Limb (tissue), 2 donors: ENCODE results near the gene LRRC41.
"Not testable (repeated sequence)": the region's sequence is repeated elsewhere in the genome, so short reads cannot be mapped to it uniquely, and the experiment has no call there.

Source experiments
- DNase-seq, 2 donors: peaks; one replicate each; pipeline ENCODE4 v3.0.0-alpha.2; 2016; ENCODE audit errors: extremely low spot score in 2 of 2

LRRC41 gene

DNA sequence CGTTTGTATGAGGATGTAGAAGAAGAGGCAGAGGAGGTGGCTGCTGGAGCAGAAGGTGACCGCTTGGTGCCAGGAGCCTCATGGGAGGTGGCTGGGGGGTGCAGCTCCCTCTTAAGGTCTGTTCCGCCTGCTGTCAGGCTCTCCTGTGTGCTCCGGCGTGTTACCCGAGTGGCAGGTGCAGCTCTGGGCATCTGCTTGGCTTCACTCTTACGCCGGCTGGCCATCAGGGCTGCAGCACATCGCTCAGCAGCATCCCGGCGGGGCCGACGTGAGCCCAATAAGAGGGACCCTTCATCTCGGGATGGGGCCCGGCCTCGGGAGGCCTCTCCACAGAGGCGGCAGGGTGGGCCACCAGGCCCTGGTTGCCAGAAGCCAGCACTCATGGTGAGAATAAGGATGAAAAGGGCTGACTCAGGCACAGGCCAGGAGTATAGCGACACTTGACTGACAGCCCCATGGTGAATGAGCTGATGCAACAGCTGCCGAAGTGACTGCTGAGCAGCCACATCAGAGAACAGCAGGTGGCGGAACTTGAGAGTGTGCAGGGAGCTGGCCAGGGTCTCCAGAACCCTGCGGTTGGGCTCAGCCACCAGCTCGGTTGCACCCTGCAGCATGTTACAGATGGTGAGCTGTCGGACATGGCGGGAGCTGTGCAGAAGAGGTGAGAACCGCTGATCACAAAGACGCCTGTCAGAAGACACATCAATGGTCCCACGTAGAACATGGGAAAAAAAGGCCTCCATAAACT, 17.5 kb downstream of the LRRC41 start:
- peak; percentile 46 to 49 for DNase-seq

DNA sequence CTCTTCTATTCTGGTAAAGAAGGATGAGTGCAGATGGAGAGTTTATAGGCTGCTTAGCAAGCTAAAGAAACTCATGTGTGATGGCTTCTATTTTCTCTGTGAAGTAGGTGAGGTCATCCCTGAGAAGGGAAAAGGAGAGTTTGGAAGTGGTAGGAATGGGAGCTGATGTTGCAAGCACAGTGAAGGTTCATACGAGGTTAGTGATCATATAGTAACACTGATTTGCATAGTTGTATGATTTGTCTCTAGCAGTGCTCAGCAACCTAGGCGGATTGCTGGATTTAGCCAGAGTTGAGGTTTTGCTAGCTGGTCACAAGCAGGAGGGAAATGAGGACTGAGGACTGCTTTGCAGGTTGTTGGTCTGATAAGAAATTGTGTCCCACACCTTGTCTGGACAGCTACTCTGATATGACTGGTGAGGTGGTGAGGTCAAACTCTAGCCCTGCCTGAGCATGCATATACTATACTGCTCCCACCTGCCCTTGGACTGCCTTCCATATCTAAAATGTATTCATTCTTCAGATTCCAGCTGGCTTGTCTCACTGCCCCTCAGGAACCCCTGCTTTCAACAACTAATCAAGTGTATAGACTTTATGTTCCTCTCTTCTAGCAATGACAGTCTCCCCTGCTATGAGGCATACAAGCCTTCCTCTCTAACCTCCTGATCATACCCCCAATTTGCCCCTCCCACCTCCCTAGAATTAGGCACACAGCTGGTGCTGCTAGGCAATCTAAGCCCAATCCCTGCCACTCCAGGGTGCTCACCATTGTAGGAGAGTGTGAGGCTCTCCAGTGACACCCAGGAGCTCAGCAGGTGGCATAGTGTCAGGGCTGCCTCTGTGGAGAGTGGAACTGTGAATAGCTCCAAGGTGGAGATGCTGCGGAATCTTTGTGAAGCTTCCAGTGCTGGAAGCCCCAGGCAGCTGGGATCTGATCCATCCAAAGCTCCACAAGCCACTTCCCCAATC, 18.5 kb downstream of the LRRC41 start:
- no peak for DNase-seq

DNA sequence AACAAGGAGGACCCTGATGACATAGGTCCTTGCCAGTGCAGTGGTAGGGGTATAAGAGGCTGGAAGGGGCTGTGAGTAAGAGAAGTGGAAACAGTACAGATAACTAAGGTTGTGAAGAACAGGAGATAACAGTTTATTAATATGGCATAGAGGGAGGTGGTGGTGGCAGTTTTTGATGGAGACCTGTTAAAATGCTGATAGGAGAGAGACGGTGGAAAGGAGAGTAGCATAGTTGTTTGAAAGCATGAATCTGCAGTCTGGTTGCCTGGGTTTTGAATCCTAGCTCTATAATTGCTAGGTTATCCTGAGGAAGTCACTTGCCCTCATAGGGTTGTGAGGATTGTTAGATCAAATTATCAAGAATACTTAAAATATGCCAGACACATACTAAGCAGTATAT, 19.4 kb downstream of the LRRC41 start:
- no peak for DNase-seq

DNA sequence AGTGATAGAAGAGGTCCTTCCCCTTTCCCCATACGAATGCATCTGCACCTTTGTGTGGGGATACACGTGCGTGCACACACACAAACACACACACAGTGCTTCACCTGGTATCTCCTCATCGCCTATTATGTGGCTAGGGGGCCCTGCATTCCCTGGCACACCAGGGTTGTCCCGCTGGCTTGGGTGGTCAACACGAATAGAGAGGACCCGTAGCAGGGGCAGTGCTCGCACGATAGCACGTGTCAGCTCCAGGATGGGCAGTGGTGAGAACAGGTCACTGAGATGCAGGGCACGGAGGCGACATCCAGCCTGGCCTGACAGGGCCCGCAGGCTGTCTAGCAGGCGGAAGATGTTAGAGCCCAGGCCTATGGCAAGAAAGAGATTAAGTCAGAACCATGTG, 22.4 kb downstream of the LRRC41 start:
- DNase-seq = no peak

DNA sequence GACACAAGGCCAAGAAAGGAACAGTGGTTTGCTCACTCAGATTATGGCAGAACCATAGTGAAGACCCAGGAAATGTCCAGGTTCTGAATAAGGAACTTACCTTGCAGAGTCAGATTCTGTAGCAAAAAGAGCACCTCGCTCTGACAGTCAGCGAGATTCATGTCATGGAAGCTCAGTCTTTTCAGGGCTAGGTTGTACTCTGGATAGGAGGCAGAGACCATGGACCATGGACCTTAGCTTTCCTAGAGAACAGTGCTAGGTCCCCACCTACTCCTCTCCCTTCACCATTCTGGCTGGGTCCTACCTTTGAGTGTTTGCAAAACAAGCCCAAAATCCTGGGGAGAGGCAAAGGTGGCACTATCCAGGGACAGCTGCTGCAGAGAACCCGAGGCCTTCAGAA, 23.3 kb downstream of the LRRC41 start:
- DNase-seq = no peak

DNA sequence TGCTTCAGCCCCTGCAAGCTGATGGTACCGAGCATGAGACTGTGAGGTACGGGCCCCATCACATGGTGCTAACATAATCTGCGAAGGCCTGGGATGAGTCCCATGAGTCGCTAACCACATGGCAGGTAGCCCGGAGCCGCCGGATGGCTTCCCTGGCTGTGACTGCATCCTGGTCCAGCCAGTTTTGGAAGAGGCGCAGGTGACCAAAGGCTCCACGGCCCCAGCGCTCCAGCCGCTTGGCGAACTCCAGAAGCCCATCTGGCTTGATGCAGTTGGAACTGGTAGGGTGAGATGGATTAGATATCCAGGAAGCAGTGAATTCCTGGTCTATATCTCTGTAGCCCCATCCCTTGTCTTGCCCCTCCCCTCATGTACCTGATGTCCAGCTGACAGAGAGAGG, 24.6 kb downstream of the LRRC41 start:
- DNase-seq = no peak

DNA sequence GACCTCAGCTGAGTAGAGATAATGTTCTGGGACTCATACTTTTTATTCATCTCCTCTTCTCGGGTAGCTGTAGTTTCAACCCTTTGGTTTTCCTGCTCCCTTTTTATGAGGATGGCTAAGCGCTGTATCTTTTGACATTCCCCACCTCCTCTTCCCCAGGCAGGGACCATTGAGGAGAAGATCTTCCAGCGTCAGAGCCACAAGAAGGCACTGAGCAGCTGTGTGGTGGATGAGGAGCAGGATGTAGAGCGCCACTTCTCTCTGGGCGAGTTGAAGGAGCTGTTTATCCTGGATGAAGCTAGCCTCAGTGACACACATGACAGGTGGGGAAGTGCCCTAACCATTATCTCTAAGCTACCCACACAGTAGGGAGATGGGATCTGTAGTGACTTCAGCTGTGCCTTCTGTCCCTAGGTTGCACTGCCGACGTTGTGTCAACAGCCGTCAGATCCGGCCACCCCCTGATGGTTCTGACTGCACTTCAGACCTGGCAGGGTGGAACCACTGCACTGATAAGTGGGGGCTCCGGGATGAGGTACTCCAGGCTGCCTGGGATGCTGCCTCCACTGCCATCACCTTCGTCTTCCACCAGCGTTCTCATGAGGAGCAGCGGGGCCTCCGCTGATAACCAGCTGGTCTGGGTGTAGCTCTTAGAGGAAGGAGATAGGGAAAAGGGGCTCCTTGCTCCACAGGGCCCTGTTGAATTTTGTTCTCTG, 25.6 kb downstream of the LRRC41 start:
- DNase-seq = no peak

DNA sequence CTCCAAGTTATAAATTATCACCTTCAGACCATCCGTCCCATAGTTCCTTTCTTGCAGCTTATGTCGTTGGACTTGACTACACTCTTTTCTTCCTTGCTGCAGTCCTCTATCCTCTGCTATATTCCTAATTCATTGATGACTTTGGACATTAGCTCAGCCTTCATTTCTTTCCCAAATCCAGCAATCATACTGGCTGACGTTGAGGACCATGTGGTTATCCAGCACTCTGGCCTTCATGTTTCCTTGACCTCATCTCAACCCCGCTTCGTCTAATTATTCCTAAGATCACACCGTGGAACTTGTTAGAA, 28.4 kb downstream of the LRRC41 start:
- DNase-seq = no peak

DNA sequence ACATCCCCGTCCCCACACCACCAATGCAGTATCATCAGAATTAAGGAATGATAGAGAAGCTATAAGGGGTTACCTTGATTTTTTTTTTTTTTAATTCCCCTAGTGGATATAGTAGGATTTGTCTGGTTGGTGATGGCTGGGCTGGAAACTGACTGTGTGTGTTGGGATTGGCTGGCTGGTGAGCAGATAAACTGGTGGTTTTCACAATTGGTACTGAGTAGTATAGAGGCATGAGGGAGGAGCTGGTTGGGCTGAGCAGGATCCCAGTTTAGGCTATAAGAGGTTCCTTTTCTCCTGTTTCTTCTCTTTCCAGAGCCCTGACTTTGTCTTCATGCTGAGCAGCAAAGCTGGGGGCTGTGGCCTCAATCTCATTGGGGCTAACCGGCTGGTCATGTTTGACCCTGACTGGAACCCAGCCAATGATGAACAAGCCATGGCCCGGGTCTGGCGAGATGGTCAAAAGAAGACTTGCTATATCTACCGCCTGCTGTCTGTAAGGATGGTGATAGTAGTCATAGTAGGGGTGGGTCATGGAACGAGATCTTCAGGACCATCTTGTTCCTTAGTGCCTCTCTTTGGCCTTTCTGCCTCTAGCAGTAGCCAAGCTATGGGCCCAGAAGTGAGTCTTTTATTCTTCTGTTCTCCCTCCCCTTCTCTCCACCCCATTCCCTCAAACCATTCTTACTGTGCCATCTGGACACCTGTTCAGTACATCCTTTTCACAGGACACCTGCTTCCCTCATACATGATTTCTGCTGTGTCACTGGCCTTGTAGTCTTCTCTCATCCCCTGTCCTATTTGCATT, 29.0 kb downstream of the LRRC41 start:
- no peak for DNase-seq

DNA sequence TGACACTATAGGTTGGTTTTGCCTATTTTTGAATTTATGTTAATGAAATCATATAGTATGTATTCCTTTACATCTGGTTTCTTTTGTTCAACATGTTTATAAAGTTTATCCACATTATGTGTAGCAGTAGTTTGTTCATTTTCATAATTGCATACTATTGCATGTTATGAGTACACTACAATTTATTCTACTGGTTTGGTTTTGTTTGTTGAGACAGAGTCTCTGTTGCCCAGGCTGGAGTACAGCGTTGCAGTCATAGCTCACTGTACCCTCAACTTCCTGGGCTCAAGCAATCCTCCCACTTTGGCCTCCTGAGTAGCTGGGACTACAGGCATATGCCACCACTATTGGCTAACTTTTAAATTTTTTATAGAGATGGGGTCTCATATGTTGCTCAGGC, 34.8 kb downstream of the LRRC41 start:
- no peak for DNase-seq

DNA sequence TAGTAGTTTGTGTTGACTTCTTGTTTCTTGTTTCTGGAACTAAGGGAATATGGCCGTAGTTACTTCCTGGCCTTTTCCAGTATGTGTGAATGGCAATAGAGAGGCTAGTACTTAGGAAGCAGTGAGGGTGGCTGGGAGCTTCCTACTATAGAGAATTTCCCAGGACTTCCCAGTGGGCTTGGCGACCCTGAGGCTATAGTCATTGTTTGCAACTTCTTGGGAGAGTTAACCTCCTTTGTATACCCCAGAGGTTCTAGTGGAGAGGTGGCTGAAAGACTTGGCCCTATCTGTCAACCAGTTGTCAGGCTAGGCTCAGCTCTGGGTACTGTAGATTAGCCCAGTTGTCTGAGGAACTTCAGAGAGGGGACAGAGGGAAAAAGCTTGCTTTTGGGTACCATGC, 40.3 kb downstream of the LRRC41 start:
- DNase-seq = no peak

DNA sequence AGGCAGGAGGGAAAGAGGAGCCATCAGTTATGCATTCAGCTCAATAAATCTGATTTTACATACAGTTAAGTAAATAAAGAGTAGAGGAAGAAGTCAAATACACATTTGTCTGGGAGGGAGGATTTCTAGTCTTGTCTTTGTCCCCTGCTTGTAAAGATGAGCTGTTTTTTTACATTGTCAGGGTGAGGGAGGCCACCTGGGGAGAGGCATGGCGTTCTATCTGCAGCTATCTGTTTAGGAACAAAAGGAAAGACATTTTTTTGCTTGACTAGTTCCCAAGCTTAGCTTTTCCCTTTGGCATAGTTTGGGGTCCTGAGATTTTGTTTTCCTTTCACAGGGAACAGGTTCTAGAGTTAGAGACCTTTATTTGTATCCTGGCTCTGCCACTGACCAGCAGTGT, 40.9 kb downstream of the LRRC41 start:
- DNase-seq = no peak

DNA sequence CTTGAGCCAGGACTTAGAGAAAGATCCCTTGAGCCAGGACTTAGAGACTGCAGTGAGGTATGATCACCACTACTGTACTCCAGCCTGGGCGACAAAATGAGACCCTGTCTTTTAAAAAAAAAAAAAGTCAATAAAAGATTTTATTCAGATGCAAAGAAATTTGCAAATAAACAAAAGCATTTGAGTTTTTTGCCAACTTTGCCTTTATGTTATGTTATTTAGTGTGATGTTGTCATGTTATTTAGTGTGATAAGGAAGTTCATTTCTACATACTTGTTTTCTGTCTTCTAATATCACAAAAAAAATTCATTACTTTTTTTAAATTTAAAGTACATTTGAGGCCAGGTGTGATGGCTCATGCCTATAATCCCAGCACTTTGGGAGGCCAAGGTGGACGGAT, 46.9 kb downstream of the LRRC41 start:
- no peak for DNase-seq

DNA sequence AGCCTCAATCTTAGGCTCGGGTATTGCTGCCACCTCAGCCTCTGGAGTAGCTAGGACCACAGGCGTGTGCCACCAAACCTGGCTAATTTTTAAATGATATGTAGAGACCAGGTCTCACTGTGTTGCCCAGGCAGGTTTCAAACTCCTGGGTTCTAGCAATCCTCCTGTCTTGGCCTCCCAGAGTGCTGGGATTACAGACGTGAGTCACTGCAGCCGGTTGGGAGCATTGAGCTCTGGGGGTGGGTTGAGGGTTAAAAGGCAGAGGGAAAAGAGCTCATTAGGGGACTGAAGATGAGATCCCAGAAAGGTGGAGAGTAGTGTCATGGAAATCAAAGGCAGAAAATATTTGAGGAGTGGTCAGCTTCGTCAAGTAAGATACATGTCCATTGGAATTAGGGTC, 48.7 kb downstream of the LRRC41 start:
- DNase-seq = no peak

DNA sequence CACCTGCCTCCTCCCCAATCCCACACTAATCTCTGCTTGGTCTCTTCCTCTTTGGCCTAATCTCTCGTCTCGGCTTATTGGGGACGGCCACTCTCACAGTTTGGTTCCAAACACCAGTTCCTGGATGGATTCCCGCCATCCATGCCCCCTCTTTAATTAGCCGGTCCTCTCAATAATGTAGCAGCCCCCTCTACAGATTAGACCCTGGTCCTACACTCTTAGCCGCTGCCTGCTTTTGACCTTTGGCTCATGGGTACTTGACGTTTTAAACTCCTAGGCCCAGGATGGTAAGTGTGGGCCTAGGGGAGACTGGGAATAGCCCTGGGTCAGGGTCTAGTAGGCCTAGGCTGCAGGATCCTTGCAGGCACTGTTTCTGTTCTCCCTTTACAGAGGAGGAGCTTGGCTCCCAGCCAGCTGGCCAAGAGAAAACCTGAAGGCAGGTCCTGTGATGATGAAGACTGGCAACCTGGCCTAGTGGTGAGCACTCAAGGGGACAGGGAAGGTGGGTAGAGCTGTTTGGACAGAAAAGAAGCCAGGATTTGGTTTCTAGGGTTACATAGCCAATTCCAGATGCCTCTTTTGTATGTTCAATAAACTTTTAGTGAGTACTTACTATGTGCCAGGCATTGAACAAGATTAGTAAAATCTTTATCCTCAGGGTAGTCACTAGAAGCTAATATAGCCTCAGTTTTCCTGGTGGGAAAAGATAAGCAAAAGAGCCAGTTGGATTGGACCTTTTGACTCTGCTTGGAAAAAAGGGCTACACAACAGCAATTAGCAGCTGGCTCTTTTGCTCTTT, 55.1 kb downstream of the LRRC41 start:
- DNase-seq = peak in 1 of 2 donors; percentile 49

DNA sequence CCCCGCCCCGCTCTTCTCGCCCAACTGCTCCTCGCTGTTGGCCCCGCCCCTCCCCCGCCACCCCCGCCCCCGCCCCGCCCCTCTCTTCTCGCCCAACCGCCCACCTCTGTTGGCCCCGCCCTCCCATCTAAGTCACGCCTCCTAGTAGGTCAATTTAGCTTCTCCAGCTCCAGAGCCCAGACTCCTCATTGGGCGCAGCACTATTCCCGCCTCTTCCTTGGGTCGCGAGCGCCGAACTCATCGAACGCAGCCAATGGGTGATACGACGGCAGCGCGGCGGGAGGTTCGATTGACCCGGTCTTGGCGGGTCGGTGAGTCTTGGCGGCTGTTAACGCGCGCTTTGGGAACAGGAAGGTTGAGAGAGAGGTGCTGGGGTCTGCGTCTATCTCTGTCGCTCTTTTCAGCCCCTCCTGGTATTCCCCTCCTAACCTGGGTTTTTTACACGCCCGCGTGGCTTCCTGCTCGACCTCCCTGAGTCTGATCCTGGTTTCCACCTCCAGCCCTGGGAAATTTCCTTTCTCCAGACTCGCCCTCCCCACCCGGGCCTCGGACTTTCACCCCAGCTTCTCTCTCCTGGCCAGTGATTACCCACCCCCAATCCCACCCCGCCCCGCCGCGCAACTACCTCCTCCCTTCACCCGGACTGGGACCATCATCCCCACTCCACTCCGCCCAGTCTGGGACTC, 55.8 kb downstream of the LRRC41 start, which contains the start of gene RAD54L:
Gene RAD54L (plus strand): TSS at position 328 of the 686 bp plus-strand sequence. CDS start 643 bp downstream, outside the sequence.
- DNase-seq = peak; percentile 98

DNA sequence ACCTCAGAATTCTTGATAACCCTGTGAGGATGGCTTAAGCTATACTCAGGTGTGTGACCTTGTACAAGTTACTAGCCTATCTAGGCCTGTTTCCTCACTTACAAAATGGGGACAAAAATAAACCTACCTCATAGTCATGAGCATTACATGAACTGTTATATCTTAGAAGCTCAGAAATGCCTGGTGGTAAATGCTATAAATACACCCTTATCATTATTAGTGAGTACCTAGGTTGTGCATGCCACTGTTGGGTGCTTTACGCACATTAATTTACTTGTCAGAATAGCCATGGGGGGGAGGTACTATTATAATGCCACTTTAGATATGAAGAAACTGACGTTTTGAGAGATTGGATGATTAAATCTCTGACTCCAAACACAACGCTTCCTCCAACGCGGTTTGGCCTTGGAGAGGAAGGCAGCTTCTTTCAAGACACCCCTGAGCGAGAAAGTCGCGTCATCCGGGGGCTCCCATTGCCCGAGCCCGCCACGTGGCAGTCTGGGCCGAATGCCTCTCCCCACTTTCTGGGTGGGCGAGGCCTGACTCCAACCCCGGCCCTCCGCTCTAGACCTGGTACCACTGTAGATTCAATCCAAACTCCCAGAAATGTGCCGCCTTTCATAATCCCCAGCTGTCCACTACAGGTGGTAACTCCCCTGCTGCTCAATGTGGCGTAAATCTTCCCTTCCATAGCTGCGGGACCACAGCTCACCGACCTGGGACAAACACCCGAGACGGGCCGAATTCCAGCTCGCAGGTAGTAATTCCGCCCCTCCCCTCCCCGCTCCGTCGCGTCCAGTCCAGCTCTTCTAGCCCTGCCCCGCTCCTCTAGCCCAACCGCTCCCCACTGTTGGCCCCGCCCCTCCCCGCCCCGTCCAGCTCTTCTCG, 56.6 kb downstream of the LRRC41 start:
- no peak for DNase-seq

DNA sequence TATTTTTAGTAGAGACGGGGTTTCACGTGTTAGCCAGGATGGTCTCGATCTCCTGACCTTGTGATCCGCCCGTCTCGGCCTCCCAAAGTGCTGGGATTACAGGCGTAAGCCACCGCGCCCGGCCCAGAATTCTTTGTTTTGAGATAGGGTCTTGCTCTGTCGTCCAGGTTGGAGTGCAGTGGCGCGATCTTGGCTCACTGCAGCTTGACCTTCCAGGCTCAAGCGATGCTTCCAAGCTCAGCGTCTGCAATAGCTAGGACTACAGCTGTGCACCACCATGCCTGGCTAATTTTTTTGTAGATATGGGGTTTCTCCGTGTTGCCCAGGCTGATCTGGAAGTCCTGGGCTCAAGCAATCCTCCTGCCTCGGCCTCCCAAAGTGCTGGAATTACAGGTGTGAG, 57.3 kb downstream of the LRRC41 start:
- DNase-seq = not testable (repeated sequence)
